ENCODE measurements around the gene IL22RA1. TPM values are rescaled to one million over a fixed set of nuclear protein-coding genes. Genes with fewer than 3 reads are reported as not detected.

The IL22RA1 gene
- total RNA-seq, 1 experiment from 2014 or later: 2.1 TPM

- DNase-seq (ENCODE audit: low spot score): no peak
Measured at GRCh38 chr1:24167008-24167407, 24.1 kb upstream of the IL22RA1 start.

- no peak for DNase-seq (ENCODE audit: low spot score)
Measured at GRCh38 chr1:24165500-24165899, 22.6 kb upstream of the IL22RA1 start.

GRCh38 chr1:24164004-24164403, 21.1 kb upstream of the IL22RA1 start:
- no peak for DNase-seq (ENCODE audit: low spot score)

DNA sequence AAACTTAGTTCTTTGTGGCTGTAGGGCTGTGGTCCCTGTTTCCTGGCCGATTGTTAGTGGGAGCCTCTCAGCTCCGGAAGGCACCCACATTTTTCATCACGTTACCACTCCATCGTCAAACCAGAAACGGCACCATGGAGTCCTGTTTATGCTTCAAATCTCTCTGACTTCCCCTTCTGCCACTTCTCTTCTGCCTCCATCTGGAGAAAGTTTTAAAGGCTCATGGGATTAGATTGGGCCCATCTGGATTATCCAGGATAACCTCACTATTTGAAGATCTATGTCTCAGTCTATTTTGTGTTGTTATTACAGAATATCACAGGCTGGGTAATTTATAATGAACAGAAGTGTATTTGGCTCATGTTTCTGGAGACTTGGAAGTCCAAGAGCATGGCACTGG, 19.3 kb upstream of the IL22RA1 start:
- no peak for DNase-seq (ENCODE audit: low spot score)

GRCh38 chr1:24161270-24161669, 18.3 kb upstream of the IL22RA1 start:
- no peak for DNase-seq (ENCODE audit: low spot score)

DNA sequence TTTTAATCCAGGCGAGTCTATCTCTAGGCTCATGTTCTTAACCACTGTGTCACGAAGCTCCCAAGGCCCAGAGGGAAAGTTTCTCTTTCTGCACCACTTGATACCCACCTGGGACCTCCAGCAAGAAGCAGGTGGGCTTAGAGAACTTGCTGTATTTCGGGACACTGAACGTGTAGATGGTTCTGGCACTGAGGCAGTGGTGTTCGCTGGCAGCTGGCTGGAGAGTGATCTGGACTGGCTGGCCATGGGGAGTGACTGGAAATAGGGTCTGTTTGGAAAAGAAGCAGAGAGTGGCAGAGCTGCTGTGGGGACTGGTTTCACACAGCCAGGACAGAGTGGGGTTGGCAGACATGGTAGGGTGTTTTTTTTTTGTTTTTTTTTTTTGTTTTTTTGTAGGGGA, 16.4 kb upstream of the IL22RA1 start:
- no peak for DNase-seq (ENCODE audit: low spot score)

GRCh38 chr1:24157918-24158481, 15.1 kb upstream of the IL22RA1 start:
- DNase-seq (ENCODE audit: low spot score): peak; percentile 24

GRCh38 chr1:24156542-24157260, 13.8 kb upstream of the IL22RA1 start:
- DNase-seq (ENCODE audit: low spot score): no peak

- DNase-seq (ENCODE audit: low spot score): no peak
Measured at GRCh38 chr1:24155011-24155782, 12.3 kb upstream of the IL22RA1 start.

- DNase-seq (ENCODE audit: low spot score): no peak
Measured at GRCh38 chr1:24154215-24154614, 11.3 kb upstream of the IL22RA1 start.

GRCh38 chr1:24152631-24153494, 9.9 kb upstream of the IL22RA1 start:
- DNase-seq (ENCODE audit: low spot score): no peak

GRCh38 chr1:24151175-24151533, 8.2 kb upstream of the IL22RA1 start:
- no peak for DNase-seq (ENCODE audit: low spot score)

DNA sequence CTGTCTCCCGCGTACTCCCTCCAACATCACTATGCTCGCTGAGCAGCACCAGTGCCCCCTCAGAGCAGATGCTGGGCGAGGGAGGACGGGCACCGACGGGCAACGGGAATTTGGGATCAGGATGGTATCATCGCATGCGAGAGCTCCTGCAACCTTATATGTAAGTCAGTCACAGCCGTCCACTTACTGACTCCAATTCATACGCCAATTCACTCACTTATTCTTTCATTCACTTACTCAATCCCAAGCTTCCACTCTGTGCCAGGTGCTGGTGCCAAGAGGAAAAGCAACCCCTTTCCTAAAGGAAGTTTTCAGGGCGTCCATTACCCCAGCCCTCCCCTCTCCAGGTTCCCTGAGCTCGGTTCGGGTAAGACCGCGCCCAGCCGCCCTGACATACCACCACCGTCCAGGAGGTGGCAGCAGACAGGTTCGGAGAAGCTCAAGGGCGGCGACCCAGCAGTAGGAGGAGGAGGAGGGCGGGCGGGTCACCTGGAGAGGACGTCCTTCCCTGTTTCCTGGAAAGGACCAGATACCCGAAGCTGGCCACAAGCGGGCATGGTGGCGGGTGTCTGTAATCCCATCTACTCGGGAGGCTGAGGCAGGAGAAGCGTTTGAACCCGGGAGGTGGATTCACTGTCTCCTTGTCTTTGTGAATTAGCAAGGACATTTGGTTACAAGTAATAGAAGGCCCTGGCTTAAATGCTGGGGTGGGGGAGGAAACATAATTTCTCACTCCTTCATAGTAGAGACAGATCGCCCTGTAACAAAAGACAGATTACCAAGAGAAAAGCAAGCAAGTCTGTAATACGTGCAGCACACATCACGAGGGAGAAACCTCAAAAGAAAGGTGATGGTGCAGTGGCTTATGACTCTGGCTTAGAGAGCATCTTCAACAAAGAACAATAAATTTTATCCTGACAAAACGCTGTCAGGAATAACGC, 7.6 kb upstream of the IL22RA1 start:
- DNase-seq (ENCODE audit: low spot score): peak; percentile 69

GRCh38 chr1:24149866-24150233, 6.9 kb upstream of the IL22RA1 start:
- DNase-seq (ENCODE audit: low spot score): peak; percentile 84

DNA sequence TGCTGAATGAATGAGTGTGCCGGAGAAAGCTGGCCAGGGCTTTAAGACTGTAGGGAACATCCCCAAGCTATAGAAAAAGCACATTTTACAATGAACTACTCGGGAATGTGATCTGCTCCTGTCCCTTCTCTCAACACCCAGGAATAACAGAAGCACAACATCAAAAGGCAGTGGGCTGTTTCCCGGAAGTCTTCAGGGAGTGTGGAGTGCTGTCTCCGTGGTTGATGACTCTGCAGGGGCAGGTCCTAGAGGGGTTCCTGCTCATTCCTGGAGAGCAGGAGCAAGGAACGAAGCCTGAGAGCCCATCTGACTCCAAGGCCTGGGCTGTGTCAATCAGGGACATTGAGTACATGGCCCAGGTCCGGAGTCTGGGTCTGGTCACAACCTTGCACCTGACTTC, 4.9 kb upstream of the IL22RA1 start:
- DNase-seq (ENCODE audit: low spot score): no peak

- DNase-seq (ENCODE audit: low spot score): no peak
Measured at GRCh38 chr1:24147194-24147593, 4.3 kb upstream of the IL22RA1 start.

GRCh38 chr1:24141311-24141997, 1.5 kb downstream of the IL22RA1 start:
- DNase-seq (ENCODE audit: low spot score): no peak

DNA sequence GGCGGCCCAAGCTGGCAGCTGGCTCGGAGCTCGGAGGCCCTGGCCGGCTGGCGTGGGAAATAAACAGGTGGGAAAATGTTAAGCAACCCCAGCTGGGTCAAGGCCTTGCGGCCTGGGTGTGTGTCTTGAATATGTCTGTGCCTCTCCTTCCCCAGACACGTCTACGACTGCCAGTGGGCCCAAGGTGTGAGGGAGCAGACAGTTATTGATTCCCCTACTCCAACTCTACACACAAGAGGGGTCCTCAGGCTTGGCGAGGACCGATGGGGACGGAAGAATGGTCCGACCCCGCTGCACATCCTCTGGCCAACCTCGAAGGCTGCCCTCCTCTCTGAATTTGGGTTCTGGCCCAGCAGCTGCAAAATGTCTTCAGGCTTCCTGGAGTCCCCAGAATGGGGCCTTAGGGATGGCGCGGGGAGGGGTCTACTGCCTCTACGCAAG, 2.2 kb downstream of the IL22RA1 start:
- no peak for DNase-seq (ENCODE audit: low spot score)

DNA sequence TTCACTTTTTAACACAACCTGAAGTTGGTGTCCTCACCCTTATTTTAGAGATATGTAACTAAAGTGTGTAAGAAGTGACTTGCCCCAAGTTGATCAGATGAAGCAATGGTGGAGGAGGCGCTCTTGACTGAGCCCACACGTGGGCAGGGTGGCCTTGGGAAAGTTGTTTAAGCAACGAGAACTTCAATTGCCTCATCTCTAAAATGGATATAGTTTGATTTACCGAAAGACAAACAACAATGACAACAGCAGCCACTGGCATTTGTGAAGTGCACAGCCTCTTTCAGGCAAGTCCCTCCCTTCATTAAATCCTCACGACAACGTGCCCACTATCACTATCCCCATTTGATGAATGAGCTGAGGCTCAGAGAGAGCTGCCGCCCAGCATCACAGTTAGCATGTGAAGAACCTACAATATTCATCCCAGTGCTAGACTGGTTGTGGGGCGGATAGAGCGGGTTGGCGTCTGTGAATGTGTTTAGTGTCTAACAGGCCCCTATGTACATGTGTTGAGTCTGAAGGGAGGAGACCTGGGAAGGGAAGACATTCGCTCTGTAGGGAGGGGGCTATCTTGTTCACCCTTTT, 3.0 kb downstream of the IL22RA1 start:
- DNase-seq (ENCODE audit: low spot score): no peak

- no peak for DNase-seq (ENCODE audit: low spot score)
Measured at GRCh38 chr1:24139222-24139489, 3.8 kb downstream of the IL22RA1 start.

Measured in A172 (cell line).